Amniotic stem cell (primary cell): ENCODE measurements around the gene AKIP1.
"Not testable (repeated sequence)": the region's sequence is repeated elsewhere in the genome, so short reads cannot be mapped to it uniquely, and the experiment has no call there.

ENCODE experiments used
- DNase-seq: peaks from one replicate; lab custom pipeline; 2025; lab: John Stamatoyannopoulos, UW

Gene AKIP1, protein sequence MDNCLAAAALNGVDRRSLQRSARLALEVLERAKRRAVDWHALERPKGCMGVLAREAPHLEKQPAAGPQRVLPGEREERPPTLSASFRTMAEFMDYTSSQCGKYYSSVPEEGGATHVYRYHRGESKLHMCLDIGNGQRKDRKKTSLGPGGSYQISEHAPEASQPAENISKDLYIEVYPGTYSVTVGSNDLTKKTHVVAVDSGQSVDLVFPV

DNA sequence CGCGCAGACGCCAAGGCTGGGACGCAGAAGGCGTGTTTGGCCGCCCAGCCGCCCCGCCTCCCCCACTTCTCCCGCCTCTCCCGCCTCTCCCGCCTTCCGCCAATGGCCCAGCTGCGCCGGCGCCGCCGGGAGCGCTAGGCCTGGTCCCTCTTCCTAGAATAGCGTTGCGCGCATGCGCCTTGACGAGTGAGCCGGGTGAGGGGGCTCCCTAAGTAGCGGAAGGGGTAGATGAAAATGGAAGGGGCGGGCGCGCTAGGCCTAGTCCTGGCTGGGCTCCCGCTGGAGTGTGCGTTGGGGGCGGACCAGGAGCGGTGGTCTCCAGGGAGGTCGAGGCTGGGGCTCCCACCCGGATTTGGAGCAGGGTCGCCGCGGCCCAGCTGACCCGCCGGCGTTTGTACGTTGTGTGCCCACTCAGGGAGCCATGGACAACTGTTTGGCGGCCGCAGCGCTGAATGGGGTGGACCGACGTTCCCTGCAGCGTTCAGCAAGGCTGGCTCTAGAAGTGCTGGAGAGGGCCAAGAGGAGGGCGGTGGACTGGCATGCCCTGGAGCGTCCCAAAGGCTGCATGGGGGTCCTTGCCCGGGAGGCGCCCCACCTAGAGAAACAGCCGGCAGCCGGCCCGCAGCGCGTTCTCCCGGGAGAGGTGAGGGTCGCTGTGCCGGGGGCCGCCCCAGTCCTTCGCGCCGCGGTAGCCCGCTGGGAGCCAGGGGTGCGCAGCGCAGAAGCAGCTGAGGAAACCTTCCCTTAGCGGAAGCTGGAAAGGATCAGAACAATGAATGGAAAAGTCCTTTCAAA is at the start of gene AKIP1:
Gene AKIP1 (plus strand): TSS at position 161 of the 795 bp plus-strand sequence. CDS start 261 bp downstream, at position 422.
- DNase-seq, result peak; percentile 93

DNA sequence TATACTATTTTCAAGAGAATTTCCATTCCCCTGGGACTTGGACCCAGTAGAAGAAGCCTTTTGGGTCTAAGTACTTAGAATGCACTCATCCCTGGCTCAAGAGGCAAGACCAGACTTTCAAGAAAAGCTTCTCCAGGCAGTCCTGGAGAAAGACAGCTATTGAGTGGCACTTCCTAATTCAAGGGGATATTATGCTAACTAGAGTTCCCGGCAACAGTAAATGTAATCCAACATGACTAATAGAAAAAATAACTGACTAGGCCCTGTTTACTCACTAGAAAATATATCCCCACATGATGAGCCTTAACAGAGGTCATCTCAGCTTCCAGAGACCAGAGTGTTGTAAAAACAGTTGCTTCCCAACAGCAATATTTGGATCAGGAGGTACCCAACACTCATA is 47.2 kb upstream of the AKIP1 start:
- peak; percentile 46 for DNase-seq

DNA sequence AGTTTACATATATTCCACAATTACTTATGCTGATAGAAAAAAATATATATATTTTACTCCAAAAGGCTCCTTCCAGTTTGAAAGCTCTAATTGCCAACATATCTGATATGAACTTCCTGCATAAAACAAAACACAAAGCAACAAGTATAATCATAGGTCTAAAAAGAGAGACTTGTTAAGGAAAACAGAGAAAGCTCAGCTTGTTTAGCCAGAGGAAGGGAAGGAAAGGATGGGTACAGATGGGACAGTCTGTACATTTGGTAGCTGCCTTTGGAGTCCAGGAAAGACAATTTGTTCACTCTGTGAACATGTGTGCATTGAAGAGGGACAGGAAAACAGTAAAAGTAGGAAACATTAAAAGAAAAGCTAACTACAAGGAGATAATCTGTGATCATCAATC is 45.7 kb upstream of the AKIP1 start:
- DNase-seq, result no peak

DNA sequence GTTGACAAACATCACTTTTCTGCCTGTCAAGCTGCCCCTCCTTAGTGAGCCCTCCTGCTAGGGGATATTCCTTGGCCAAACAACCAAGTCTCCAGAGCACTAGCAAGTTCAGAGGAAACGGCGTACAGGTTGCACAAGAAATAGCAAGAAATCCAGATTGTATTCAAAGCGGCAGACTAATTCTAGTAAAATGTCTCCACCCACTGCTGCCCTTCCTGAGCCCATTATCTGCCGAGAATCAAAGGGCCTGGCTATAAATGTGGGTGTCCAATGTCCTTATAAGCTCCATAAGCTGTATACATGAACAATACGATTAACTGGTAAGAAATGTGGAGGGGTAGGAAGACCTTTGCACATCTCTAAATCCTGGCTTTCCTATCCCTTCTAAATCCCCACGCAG is 44.0 kb upstream of the AKIP1 start:
- no peak for DNase-seq

DNA sequence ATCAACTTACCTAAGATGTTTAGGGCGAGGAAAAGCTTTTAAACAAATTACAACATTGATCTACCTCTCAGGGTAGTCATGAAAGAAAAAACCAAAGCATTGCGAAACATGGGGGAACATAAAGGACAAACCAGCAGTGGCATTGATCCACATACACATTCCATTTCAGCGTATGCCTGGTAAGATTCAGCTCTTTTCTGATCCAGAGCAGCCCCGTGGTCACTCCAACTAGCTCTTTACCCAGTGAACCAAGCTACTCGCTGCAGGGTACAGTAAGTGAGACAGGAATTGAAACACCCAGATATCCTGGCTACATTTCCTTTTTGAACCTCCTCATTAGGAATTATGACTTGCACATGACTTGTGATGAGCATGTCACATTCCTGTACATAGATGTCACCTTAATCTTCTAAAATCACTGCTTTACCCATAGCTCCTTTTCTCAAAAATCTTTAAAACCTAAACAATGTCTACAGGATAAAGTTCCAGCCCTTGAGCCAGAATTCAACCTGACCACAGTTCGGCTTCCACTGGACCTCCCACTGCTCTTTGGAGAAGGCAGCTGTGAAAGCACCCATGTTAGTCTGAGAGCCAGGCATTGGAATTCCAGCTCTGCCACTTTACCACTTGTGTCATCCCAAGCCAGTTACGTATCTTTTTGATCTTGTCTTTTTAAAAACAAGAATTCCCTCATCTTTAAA is 42.9 kb upstream of the AKIP1 start:
- no peak for DNase-seq

DNA sequence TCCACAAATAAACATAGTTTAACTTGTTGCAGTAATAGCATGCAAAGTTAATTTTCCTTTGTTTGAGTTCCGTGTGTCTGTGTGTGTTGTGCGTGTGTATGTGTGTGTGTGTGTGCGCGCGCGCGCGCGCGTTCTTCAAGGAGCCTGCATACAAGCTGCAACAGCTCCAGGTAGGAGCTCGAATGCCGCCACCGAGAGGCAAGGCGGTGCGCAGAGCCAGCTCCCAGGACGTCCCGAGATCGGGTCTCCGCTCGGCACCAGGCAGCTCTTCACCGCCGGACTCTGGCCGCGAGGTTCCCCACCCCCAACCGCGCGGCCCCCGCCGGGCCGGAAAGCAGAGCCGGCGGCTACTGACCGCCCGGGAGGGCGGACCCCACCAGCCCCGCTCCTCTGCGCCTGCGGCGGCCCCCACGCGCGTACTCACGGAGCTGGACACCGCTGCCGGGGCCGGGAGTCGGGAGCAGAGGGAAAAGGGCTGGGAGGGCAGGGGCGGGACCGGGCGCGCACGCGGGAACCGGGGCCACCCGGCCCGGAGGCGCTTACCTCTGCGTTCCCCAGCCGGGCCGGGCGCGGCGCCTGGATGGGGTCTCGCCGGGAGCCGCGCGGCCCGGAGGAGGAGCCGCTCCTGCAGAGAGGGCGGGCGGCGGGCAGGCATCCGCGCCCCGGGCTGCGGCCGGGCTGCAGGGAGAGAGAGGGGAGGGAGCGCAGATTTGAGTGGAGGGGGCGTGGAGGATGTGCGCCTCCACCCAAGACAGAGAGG is 40.4 kb upstream of the AKIP1 start:
- DNase-seq, result peak; percentile 15

DNA sequence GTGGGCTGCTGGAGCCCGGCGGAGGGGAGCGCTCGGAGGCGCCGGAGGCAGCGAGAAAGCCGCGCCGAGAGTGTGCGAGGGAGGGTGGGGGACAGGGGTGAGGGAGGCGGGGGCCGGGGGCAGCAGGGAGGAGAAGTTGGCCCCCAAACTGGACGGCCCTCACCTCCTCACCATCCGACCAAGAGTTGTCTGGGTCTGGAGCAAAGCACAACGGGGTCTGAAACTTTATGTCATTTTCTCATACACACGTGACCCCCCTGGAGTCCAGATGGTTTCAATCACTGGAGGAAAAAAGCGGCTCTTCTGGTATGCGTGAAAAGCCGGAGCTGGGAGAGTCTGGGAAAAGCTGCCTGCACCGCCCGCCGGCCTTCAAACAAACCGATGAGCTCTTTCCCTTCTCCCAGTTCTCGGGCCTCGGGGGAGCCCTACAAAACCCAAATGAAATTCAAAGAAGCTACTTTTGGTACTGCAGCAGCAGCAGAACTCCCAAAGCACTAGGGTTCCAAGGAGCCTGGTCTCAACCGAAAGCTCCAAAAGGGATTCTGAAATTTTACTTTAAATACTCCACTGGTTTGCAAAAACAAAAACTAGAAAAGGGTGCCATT is 39.7 kb upstream of the AKIP1 start:
- DNase-seq, result peak; percentile 81

DNA sequence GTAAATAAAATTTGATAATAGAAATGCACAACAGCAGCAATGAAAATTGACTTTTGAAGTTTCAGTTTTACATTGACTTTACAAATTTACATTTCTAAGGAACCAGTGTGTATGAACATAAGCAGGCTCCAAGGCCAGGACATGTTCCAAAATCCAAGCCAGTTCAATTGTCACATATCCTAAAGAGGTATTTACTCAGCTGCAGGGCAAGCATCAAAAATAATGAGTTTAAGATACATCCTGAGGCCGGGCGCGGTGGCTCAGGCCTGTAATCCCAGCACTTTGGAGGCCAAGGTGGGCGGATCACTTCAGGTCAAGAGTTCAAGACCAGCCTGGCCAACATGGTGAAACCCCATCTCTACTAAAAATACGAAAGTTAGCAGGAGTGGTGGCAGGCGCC is 39.0 kb upstream of the AKIP1 start:
- no peak for DNase-seq

DNA sequence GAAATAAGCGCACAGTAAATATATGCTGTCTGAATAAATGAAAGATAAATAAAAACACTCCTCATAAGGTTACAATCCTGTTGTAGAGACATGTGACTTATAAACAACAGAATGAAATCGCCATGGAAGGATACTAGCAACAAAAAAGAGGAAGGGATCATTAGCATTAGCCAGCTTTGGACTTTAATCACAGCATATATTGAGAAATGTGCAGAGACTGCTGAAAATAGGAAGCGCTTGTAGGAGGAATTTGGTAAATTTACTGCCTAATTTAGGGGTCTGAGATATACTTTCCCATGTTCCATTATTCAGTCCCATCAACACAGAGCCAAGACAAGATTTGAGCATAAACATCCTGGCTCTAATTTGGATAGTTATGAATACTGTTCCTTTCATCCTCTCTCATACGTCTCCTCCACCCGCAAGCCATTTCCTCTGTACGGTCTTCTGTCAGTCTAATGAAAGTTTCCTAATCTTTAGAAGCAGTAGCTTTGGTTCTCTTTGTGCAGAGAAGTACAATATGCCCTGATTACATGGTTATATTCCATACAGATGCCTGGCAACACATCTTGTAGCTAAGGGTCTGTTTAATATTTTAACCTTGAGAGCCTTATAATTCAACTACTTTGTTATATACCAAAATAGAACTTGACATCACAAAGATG is 37.1 kb upstream of the AKIP1 start:
- no peak for DNase-seq

DNA sequence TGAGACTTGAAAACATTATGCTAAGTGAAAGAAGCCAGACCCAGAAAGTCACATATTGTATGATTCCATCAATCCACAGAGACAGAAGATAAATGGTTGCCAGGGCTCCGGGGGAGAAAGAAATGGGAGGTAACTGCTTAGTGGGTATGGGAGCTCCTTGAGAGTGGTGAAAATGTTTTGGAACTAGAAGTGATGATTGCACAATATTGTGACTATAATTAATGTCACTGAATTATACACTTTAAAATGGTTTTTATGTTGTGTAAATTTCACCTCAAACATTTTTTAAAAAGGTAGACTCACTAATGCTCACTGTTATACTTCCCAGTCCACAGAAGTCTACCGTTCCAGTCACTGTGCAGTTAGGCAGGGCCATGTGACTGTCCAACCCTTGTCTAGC is 32.2 kb upstream of the AKIP1 start:
- no peak for DNase-seq

DNA sequence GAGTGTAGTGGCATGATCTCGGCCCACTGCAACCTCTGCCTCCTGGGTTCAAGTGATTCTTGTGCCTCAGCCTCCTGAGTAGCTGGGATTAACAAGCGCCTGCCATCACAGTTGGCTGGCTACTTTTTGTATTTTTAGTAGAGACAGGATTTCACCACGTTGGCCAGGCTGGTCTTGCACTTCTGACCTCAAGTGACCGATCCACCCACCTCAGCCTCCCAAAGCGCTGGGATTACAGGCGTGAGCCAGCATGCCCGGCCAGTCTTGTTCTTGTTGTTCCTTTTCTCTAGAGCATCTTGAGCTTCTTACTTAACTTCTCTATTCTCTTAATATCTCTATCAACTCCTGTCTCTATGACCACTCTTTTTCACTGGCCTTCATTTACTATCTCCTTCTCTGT is 29.4 kb upstream of the AKIP1 start:
- DNase-seq, result not testable (repeated sequence)

DNA sequence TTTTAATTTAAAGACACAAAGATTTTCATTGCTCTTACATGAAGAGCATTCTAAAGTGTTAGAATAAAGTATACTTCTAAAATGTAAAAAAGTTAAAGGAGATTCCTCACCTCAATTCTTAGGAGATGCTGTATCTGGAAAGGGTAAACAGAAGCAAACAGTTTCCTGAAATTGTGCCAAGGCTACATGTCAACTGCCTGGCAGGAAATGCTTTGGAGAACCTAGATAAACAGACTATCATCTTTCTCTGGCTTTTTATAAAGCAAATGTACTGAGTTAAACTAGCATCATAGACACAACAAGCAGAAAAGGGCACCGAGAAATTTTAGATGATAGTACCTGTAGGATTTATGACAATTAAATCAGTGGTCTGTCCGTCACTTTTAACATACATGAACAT is 24.7 kb upstream of the AKIP1 start:
- no peak for DNase-seq

DNA sequence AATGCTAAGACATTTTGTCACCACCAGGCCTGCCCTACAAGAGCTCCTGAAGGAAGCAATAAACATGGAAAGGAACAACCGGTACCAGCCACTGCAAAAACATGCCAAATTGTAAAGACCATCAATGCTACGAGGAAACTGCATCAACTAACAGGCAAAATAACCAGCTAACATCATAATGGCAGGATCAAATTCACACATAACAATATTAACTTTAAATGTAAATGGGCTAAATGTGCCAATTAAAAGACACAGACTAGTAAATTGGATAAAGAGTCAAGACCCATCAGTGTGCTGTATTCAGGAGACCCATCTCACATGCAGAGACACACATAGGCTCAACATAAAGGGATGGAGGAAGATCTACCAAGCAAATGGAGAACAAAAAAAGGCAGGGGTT is 19.8 kb upstream of the AKIP1 start:
- DNase-seq, result not testable (repeated sequence)

DNA sequence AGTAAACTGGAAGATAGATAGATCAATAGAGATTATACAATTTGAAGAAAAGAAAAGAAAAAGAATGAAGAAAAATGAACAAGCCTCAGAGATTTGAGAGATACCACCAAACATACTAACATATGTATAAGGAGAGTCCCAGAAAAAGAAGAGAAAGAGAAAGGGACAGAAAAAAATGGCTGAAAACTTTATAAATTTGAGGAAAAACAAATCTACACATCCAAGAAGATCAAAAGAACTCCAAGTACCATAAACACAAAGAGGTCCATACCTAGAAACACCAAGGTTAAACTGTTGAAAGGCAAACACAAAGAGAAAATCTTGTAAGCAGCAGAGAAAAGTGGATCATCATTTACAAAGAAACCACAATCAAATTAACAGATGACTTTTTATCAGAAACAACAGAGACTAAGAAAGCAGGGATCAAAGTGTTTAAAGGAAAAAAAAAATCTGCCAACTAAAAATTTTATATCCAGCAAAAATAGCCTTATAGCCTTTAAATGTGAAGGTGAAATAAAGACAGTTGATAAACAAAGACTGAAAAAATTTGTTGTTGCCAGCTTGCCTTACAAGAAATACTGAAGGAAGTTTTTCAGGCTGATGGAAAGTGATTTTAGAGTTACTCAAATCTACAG is 11.8 kb upstream of the AKIP1 start:
- DNase-seq, result no peak

DNA sequence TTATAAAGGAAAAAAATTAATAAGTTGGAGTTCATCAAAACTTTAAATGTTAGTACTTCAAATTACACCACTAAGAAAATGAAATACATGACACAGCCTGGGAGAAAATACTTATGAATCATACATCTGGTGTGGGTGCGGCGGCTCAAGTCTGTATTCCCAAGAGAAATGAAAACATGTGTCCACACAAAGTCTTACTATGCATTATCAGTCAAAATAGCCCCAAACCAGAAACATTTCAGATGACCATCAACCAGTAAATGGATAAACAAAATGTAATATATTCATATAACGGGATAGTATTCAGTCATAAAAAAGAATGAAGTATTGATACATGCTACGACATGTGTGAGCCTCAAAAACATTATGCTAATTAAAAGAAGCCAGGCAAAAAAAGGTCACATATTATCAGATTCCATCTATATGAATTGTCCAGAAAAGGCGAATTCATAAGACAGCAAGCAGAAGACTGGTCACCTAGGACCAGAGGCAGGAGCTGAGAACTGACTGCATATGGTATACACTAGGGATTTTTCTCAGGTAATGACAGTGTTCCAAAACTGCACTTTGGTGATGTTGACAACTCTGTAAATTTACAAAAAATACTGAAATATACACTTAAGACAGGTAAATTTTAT is 5.3 kb upstream of the AKIP1 start:
- peak; percentile 63 for DNase-seq

DNA sequence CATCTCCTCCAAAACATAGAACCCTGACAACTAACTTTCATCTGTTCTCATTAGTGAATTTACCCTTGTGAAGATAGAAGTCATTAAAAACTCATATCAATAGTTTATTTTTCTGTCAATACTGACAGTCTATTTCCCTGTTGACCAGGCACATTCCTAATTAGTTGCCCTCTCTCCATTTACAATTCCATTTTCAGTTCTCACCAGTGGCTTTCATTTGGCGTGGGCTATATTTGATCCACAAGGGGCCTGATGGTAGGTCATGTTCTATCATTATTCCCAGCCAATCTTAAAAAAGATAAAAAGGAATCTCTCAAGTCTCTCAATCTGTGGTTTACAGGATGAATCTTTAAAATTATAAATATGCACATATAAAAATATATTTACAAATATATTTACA is 3.9 kb upstream of the AKIP1 start:
- DNase-seq, result no peak

DNA sequence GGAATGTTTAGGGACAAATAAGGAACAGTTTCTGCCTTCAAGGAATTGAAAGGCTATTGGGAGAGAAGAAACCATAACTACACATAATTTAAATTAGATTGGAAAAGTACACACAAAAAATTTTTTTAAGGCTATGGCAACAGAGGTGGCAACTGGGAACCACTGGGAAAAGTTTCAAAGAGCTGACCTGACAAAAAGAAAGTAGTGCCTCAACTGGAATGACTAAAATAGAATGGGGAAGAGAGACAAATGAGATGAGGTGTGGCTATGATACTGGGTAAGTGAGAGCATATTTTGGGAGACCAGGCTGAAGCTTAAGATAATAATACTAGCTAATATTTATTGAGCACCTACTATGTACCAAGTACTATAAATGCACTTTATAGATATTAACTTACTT is 2.9 kb upstream of the AKIP1 start:
- DNase-seq, result no peak

DNA sequence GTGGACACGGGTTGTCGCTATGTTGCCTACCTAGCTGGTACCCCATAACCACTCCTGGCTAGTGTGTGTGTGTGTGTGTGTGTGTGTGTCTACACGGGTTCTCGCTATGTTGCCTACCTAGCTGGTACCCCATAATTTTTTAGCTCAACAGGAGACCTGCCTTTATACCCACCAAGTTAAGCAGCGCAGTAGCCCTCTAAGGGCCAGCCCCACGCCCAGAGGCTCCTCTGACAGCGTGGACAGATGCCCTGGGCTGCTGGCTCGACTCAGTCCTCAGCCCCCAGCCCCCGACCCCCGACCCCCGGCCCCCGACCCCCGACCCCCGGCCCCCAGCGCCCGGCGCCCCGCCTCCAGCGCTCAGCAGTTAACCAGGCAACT is 351 bp upstream of the AKIP1 start:
- DNase-seq, result no peak

DNA sequence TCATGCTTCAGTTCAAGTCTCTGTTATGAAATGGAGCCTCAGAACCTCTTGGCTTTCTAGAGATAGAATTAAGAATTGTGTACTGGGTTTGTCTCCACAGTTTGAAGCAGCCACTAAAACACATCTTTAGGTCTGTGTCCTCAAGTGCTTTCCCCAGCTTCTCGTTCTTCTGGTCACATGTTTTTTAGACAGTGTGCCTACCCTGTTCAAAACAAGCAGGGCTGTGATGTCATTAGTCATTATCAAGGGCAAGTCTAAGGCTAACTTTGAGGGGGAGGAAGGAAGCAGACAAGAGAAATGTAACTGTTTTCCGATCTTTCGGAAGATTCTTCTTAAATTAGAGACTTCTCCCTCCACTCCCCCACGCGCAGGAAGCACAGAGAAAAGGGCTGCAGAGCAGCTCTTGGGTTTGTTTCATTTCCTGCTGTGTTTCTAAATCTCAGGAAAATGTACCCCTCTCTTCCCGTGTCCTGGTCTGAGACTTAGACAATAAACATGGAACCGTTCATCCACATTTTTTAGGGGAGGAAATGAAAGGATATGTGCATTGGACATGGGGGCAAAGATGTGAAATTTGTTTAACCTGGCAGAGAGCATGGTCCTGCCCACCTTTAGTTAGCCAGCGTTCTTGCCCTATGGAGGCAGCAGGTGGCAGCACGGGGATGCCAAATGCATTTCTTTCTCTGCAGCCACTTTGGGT is 3.1 kb downstream of the AKIP1 start:
- peak; percentile 7 for DNase-seq

DNA sequence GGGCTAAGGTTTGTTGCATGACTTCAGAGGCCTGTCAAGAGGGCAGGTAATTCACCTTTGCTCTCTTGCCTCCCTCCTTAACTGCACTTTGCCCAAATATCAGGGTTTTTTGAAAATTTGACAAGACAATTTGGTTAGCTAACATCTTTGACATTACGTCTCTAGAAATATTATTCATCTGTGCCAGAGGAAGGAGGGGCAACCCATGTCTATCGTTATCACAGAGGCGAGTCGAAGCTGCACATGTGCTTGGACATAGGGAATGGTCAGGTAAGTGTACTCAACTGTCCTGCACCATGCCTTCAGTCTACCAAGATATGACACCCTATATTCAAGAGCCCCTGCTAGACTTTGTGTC is 3.7 kb downstream of the AKIP1 start:
- no peak for DNase-seq
